HG02981 (cell line): ENCODE measurements around the gene ZBP1.
A peak's percentile ranks its signal among the peaks of the same experiment; 100 is the strongest.

Experiments used
- ATAC-seq: cut with Tn5 transposase; IDR thresholded peaks from one replicate; pipeline ENCODE4 v1.9.1; 2021; ENCODE audit warnings: mild to moderate bottlenecking, moderate library complexity; ENCODE audit not compliant: unreplicated experiment

Gene ZBP1, protein sequence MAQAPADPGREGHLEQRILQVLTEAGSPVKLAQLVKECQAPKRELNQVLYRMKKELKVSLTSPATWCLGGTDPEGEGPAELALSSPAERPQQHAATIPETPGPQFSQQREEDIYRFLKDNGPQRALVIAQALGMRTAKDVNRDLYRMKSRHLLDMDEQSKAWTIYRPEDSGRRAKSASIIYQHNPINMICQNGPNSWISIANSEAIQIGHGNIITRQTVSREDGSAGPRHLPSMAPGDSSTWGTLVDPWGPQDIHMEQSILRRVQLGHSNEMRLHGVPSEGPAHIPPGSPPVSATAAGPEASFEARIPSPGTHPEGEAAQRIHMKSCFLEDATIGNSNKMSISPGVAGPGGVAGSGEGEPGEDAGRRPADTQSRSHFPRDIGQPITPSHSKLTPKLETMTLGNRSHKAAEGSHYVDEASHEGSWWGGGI

DNA sequence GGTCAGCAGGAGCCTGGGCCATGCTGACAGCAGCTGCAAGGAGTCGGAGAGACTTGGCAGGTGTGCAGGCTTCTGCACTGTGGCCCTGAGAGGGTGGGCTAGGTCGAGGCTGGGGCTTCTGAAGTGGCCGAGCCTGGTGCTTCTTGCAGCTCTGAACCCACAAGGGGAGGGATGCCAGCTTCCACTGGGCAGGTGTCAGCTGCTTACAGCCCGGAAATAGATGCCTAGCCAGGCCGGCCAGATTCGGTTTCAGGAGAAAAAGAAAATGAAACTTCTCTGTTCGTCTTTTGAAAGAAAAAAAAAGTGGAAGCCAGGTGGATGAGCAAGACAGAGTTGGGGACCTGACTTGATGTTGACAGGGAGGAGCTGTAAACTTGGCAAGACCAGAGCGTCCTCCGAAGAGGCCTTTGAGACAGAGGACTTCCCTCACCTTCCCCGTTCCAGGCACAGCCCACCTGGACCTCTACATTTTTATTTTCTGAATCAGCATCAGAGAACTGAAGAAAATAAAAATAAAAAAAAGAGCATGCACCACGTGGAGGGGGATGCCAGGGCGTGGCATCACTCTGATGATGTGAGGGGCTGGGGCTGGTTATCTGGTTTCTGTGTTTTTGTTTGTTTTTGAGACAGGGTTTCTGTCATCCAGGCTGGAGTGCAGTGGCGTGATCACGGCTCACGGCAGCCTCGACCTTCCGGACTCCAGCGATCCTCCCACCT lies at the start of gene ZBP1:
ZBP1 (minus strand) TSS at position 153 of the 717 bp plus-strand sequence; CDS start at position 22, 131 bp downstream.
- peak; percentile 53 for ATAC-seq

DNA sequence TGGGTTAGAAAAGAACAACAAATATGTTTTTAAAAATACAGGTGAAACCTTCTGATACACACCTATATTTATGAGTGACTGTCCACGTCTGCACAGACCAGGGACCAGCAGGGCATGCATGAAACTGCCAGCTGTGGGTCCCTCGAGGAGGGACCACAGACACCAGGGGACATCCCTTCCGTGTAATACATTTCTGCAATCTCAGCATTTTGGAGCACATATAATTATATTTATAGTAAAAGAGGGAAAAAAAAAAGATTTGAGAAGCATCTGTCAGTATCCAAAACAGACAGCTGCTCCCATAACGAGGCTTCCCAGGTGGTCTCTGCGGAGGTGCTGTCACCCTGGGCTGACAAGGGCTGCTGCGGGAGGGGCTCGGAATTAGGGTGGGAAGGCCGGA lies 49.4 kb upstream of the ZBP1 start:
- ATAC-seq, result no peak

DNA sequence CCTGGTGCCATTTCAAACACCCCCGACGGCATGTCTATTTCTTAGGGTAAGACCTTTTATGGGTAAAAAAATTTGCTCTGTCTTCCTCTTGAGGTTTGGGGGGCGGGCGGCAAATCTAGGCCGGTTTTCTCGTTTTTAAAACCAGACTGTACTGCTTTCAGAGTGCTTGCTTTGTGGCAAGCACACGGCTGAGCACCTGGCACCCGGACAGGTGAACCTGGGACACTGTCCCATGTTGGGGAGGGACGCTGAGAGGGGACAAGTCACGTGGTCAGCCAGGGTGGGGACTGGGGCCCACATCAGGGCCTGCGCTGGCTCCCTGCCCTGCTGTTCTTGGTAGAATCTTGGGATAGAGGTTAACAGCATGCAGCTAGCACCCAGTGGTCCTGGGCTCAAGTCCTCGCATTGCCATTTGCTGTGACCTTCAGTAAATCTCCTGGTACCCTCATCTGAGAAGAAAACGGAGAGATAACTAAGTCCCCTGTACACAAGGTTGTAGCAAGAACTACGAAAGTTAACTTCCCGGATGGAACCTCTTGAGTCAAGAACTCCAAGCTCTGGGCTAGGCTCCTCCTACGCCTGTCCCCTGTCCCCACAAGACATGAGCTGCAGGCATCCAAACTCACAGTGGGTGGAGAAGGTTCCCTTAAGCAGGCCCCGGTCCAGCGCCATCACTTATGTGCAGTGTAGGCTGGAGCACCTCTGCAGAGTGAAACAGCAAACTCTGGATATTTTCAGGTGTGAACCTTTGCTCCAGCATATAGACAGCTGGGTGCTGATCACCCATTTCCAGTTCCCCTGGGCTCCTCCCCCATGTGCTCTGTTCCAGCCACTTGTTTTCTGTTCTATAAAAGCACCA lies 47.9 kb upstream of the ZBP1 start:
- ATAC-seq, result no peak

DNA sequence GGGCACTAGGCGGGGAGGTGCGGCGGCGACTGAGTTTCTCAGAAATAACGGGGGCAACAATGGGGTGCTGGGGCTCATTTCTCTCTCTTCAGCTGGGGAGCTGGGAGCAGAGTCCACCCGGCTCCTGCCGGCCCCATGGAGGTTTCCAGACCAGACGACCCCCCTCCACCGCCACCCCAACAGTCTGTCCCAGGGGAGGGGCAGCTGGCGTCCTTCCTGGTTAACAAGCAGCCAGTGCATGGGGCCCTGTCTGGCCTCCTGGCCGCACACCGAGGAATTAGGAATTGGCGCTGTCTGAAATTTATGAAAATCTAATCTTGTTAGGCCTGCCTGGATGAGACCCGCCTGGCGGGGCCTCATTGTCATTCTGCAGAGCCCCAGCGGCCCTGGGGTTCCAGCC lies 47.2 kb upstream of the ZBP1 start:
- ATAC-seq, result no peak

DNA sequence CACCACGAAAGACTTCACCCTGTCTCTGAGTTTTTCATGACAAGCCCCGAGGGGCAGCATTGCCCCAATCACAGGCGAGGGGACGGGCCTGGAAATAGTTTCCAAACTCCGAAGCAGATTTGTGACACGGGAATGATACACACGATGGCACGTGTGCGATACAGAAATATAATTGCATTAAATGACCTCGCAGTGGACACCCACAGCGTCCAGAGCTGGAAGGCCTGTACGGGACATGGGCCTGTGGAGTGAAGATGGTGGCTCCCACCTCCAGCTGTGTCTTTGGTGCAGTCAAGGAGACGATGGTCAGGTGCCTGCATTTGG lies 46.6 kb upstream of the ZBP1 start:
- ATAC-seq, result no peak

DNA sequence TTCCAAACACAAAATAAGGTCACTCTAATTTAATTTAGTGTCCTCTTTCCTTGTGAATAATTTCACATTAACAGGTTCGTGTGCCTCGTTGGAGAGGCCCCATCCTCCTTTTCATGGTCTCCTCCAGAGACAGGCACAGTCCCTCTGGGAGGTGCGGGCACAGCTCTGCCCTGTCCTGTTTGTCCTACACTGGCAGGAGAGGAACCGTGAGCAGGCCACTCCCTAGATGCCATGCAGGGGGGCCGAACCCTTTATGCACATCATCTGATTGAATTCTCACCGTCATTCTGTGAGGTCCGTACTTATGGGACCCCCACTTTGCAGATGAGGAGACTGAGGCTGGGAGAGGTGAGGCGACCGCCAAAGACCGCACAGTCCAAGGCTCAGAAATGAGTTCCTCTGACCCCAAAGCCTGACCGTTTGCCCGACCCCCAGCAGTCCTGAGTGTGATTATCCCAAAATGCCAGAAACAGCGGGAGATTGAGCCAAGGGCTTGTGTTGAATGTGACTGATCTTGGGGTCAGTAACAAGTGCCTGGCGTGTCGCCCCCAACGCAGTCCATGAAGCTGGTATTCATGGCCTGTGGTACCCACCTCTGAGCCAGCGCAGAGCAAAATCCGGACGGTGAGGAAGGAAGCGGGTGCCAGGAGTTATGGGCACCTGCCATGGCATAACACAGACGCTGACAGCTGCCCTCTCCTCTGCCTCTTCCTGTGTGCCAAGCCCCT lies 46.0 kb upstream of the ZBP1 start:
- no peak for ATAC-seq

DNA sequence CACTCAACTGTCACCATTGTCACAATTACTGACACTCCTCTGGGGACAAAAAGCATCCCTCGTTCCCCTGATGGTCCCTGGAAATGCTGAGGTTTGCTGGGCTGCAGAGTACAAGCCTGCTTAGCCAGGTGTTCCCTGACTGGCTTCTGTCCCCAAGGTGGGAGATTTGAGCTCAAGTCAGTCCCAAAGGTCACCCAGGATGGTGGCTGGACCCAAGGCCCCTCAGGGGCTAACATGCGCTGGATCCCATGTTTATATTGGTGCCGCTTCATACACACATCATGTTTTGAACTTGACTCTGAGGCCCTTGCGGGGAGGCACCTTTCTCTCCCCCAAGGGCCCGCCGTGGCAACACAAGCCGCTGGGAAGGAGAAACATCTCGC lies 45.4 kb upstream of the ZBP1 start:
- no peak for ATAC-seq

DNA sequence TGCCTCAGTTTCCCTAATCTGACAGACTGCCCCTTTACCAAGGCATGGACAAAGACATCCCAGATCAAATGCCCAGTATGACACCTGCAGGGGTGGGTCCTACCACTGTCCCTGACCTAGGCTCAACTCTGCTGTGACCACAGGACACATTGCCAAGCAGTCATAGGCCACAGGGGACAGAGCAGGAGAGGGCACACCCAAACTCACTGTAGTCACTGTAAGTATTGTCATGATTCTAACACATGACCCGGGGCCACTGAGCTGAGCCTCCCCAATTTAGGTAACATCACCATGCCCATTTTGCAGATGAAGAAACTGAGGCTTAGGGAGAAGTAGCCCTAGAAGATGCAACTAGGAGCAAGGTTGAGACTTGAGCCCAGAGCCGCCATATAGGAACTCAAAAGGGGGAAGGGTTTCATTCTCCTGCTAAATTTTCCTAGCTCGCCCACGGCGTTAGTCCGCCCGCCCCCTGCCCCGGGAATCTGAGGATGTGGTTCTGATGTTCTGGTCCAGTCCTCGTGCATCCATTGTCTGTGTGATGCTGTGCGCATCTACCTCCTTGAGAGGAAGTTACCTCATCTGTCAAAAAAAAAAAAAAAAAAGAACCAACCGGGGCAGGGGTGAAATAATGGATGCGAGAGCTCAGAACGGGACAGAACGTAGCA lies 44.8 kb upstream of the ZBP1 start:
- no peak for ATAC-seq

DNA sequence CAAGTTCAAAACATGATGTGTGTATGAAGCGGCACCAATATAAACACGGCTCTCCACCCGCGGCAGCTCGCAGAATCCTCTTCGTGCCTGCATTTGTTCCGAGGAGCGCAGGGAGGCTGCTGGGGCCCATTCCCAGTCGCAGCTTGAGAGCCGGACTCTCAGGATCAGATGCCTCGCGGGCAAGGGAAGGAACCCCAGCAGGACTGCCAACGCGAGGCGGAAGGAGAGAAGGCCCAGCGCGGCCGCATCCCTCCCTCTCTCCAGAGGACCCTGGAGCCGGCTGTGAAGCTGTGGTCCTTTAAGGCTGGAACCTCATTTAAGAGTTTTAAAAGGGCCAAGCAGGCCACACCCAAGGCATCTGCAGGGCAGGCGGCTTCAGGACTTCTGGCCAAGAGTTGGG lies 44.2 kb upstream of the ZBP1 start:
- ATAC-seq, result no peak

DNA sequence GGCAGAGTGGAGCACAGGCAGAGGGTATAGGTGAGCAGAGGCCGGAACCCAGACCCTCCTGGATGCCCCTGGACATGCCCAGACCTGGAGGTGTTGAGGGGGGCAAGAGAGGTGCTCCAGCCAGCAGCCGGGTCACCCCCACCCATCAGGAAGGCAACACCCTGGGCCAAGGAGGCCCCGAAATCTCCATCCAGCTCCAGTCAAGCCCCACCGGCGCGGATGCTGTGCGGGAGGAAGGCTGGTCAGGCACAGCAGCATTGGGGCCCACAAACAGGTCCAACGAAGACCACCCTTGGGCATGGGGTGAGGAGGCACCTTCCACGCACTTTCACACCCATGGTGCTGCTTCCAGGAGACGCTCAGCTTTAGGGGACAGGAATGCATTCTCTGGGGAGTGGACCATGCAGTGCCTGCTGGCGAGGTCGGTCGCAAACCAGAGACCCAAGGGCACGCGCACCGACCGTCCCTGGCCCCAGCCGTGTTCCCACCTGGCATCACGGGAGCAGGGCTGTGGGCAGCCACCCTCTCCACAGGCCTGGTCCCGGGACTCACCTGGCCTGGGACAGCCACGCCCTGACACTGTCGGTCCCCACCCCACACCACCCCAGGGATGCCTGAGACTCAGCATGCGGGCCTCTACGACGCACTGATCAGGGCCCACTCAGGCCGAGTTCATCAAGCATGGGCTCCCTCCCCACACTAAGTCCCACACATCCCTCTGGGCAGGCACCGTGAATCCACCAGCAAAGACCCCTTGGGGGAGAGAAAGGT lies 43.6 kb upstream of the ZBP1 start:
- ATAC-seq, result no peak

DNA sequence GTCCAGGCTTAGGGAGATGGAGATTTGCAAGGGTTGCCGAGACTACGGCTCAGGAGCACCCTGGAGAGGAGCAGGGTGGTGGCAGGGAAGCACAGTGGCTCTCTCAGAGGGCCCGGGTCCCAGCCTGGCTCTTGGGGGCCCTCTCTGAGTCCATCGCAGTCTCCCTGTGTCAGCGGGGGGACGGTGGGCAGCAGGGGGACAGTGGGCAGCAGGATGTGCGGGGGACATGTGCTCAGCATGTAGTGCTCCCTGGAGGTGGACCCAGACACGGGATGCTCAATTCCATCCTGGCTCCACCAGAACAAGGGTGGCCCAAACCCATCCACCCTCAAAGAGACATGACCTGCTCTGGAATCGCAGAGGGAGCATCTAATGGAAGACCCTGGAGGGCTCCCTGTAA lies 43.0 kb upstream of the ZBP1 start:
- ATAC-seq, result no peak

DNA sequence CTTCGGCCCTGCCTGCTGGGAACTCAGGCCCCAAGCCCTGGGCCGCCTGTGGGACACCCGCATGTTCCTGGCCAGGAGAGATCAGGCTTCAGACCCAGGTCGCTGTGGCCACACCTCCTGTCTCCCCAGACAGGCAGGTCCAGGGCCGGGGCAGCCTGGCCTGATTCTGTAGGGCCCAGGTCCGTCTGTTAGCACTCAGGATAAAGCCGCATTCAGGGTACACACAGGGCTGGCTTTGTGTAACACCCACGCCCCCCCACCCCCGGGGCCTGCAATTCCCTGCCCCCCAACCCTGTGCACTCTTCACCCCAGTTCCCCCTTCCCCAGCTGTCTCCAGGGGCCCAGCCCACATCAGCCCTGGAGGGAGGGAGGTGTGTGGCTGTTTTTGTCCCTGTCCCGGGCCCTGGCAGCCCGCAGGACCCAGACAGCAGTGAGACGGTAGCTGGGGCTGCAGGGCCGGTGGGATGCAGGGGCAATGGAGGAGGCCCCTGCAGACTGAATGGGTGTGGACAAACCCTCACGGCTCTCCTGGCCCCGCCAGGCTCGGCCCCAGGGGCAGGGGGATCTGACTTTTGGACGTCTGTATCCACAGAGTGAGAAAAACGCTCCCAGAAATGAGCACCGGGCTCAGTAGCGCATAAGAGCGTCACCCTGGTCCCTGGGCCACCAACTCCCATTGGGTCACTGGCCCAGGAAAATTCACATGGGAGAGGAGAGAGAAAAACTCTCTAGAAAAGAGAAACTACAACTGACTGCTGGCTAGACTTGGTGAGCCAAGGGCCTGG lies 42.4 kb upstream of the ZBP1 start:
- no peak for ATAC-seq

DNA sequence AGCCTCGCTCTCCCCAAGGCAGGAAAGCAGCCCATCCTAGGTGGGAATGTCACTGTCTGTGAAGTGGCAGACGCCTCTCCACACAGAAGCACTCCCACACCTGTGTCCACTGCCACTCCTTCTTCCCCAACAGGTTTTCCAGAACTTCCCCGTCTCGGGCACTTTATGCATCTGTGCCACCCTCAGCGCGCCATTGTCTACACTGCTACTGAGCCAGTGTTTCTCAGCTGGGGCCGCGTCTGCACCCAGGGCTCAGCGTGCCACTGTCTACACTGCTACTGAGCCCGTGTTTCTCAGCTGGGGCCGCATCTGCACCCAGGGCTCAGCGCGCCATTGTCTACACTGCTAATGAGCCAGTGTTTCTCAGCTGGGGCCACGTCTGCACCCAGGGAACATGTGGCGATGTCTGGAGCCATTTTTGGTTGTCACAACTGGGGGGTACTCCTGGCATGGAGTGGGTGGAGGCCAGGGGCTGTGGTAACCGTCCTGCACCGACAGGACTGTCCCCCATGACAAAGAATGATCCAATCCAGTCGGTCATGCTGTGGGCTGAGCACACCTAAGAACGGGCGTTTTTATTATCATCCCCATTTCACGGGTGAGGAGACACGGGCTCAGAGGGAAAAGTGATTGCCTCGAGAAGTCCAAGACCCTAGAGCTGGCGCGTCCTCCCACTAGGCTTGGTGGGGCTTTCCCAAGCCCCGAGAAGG lies 41.7 kb upstream of the ZBP1 start:
- ATAC-seq, result no peak

DNA sequence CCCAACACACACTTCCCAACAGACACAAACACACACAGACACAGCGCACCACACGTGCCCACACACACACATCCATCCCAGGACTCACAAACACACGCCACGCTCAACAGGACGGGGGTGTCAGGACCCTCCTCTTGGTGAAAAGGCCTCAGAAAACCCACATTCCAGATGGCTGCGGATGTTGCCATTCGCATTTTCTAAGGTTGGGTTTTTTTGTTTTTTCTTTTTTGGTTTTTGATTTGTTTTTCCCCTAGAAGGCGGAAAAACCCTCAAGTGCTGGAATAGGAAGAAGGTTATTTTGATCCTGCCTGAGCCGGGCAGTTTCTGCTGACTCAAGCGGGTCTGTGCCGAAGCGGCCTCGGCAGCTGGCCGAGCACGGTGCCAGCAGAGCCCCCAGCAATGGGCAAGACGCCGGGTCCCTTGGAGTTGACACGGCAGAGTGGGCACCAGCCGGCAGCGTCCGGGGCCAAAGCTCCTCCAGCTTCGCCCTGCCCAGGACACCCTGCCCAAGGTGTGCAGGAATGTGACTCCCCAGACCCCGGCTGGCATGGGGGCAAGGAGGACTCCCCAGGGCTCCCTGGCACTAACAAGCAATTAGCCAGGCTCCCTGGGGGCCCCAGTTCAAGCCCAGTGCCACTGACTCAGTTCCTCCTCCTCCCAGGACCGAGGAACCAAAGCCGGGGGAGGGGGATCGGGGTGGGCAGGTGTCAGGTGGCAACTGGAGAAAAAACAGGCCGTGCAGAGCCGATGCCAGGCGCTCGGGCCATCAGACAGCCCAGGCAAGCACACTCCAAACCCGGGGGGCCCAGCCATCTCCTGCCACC lies 40.9 kb upstream of the ZBP1 start:
- ATAC-seq, result no peak

DNA sequence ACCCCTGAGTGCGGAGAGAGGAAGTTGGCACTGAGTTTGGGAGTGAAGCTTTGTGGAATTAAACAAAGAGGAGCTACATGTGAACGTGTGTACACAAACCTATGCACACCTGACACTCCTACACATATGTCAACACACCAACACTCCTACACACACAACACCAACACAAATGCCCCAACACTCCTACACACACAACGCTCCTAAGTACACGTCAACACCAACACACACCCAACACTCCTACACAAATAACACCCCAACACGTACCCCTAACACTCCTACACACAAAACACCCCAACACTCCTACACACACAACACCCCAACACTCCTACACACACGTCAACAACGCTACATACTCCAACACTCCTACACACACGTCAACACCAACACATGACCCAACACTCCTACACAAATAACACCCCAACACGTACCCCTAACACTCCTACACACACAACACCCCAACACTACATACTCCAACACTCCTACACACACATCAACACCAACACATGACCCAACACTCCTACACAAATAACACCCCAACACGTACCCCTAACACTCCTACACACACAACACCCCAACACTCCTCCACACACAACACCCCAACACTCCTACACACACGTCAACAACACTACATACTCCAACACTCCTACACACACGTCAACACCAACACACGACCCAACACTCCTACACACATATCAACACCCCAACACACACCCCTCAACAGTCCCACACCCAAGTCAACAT lies 40.1 kb upstream of the ZBP1 start:
- ATAC-seq, result no peak

DNA sequence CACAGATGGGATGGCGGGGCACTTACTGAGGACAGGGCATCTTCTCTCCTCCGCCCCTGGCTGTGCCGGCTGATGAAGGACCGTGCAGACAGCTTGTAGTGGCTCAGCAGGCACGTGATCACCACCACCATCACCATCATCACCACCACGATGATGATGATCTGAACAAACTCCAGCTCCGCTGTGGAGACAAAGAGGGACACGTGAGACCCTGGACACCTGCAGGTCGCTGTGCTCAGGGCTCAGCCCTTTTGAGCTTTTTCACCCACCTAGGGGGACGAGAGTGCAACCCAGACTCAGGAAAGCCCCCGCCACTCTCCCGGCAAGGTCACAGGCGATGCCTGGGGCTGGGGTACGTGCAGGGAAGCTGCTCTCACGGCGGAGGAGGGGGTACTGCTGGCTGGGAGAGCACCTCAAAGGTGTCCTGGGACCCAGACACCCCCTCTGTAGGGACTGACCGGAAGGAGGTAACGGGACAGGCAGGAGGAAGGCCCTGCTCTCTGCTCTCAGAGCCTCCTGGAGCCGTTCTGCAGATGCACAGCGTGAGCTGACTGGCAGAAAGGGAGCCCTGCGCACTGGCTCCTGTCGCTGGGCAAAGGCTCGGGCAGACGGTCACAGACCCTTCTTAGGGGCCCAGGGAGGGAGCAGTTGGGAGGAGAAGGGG lies 39.4 kb upstream of the ZBP1 start:
- no peak for ATAC-seq
